Adrenal gland (tissue), 12 donors: ENCODE results near the gene FNDC4. TPM values are rescaled to one million over a fixed set of nuclear protein-coding genes. Genes with fewer than 3 reads are reported as not detected.

Source experiments
- DNase-seq, 7 donors: peaks; one replicate each; pipeline ENCODE4 v3.0.0-alpha.2; 2019 to 2020
- H3K27ac ChIP-seq, 5 donors: fragments of 200-600 bp; sonication (generic) in 4 of 5; 1 replicate in 3 of 5; 2 replicates in 2 of 5; pipeline versions ENCODE4 v1.5.1 to v1.8.0; 2016 to 2020; ENCODE audit warnings: mild to moderate bottlenecking in 1 of 5
- H3K27me3 ChIP-seq: fragments of 200-600 bp; 2 replicates; pipeline ENCODE4 v1.8.0; 2021
- H3K36me3 ChIP-seq, 2 donors: fragments of 200-600 bp; replicated peaks in 1 of 2; 1 replicate in 1 of 2; 2 replicates in 1 of 2; pipeline versions ENCODE4 v1.5.1 to v1.8.0; 2018 to 2022
- H3K4me1 ChIP-seq, 2 donors: fragments of 200-600 bp; replicated peaks in 1 of 2; 1 replicate in 1 of 2; 2 replicates in 1 of 2; pipeline versions ENCODE4 v1.5.1 to v1.8.0; 2018 to 2021
- H3K4me3 ChIP-seq, 4 donors: fragments of 200-600 bp; sonication (generic) in 3 of 4; one replicate each; pipeline ENCODE4 v1.5.1; 2016 to 2018
- H3K9me3 ChIP-seq, 3 donors: fragments of 200-600 bp; sonication (generic) in 1 of 3; replicated peaks in 1 of 3; 1 replicate in 2 of 3; 2 replicates in 1 of 3; pipeline versions ENCODE4 v1.5.1 to v1.8.0; 2016 to 2021
- CTCF ChIP-seq, 6 experiments: fragments of 450-650 bp in 4 of 6; fragments of 200-600 bp in 2 of 6; sonication (generic) in 1 of 6; IDR thresholded peaks; 1 replicate in 5 of 6; 2 replicates in 1 of 6; pipeline versions ENCODE4 v1.5.1 to v1.8.0; 2016 to 2021; ENCODE audit warnings: antibody characterized with exemption in 6 of 6, mild to moderate bottlenecking in 2 of 6, moderate library complexity in 1 of 6
- POLR2A ChIP-seq, 2 donors: fragments of 450-650 bp; IDR thresholded peaks; one replicate each; pipeline ENCODE4 v1.6.1; 2017; ENCODE audit warnings: antibody characterized with exemption in 2 of 2, mild to moderate bottlenecking in 2 of 2, moderate library complexity in 1 of 2
- WGBS, 4 donors: extraction: QIAGEN DNeasy Blood & Tissue Kit in 2 of 4; methylation state at CpG; one replicate each; pipeline versions ENCODE4 v1.1.5 to v1.1.7; 2013 to 2017; 5-methylcytosine and 5-hydroxymethylcytosine counted together
- intact Hi-C, 2 donors: fragments of 100-400 bp; cut with DNase I; formaldehyde crosslinking; loops; one replicate each; pipeline versions ENCODE4 v1.14.1 to v1.15.0; 2022 to 2023
- polyA plus RNA-seq, 3 donors: library from polyadenylated mRNA; stranded (reverse); fragments of 200-250 nt in 2 of 3; fragments of 350-450 nt in 1 of 3; fragmentation: Illumina TruSeq in 1 of 3; extraction: RNeasy Lipid Tissue Mini Kit (QIAGEN cat#74804) in 1 of 3; gene quantifications; one replicate each; pipeline ENCODE4 v1.2.3, GENCODE V29; 2013 to 2014
- total RNA-seq, 9 donors: library from RNA; depleted of rRNA in 4 of 9; stranded (reverse); fragments of >200 nt in 4 of 9; fragments of 120-200 nt in 1 of 9; fragmentation: NEBNext Ultra II Directional in 1 of 9; extraction: Animal tissue kit (Norgen Biotek cat#: 25700) in 1 of 9; gene quantifications; one replicate each; pipeline versions ENCODE4 v1.1.0 to v1.2.4, GENCODE V29; 2013 to 2023
- donor health status: healthy with polysubstance abuse.
- donor health status: Bipolar disorder and iron deficiency.
- donor health status: DM: yes; HTN: yes; CAD: no.
- donor health status: DM: no; HTN: no; CAD: no.
- donor health status: DM: no; HTN: no; CAD: no.
- donor health status: DM: yes; HTN: yes; CAD: no.

Gene FNDC4
- total and polyA plus RNA-seq, 12 donors = 35.3 to 331 (median 115) TPM

- Histone ChIP-seq H3K4me3 (peak overlapping the region in 3 of 4 donors; percentile 44 to 68 (median 64)), H3K9me3 (no peaks in the 10 kb centered on the region), H3K4me1 (peaks cover 11 to 23% of the 10 kb centered on the region in 2 donors), H3K27ac (peak overlapping the region in 2 of 5 donors; percentile 71 to 96), H3K36me3 (peaks cover 0 to 19% of the 10 kb centered on the region in 2 donors), H3K27me3 (no peaks in the 10 kb centered on the region)
- peak in 1 of 7 donors; percentile 12 for DNase-seq
- WGBS, 4 donors = 1 to 7% (median 4%) methylated on average over 11 of the region's 11 CpGs
- intact Hi-C loops = loop anchor here in 1 of 2 donors (10.0 kb wide), 1 partner anchor 146 kb away; no protein-coding TSS in a partner anchor
- no peak for TF ChIP-seq POLR2A (IDR thresholded peaks at IDR 0.05)
- TF ChIP-seq CTCF (IDR thresholded peaks at IDR 0.05) = peak in 1 of 6 experiments; percentile 7
Observed at GRCh38 chr2:27489118-27489497, 5.9 kb downstream of the FNDC4 start.

GRCh38 chr2:27485496-27485895 lies 9.5 kb downstream of the FNDC4 start:
- DNase-seq = no peak
- no peak overlapping the region for H3K4me3 ChIP-seq
- TF ChIP-seq POLR2A (IDR thresholded peaks at IDR 0.05) (no peak), CTCF (IDR thresholded peaks at IDR 0.05) (no peak)
- H3K27ac ChIP-seq = no peak overlapping the region
- no peaks in the 10 kb centered on the region for H3K27me3 ChIP-seq
- peaks cover 0 to 28% of the 10 kb centered on the region in 2 donors for H3K36me3 ChIP-seq
- peaks cover 5 to 19% of the 10 kb centered on the region in 2 donors for H3K4me1 ChIP-seq
- intact Hi-C loops = loop anchor here in 1 of 2 donors (10.0 kb wide), 1 partner anchor 149 kb away; no protein-coding TSS in a partner anchor
- 76 to 88% (median 78%) methylated on average over 3 of the region's 3 CpGs for WGBS, 4 donors
- no peaks in the 10 kb centered on the region for H3K9me3 ChIP-seq

GRCh38 chr2:27471961-27472360 lies 23.0 kb downstream of the FNDC4 start:
- peak overlapping the region in 1 of 5 donors; percentile 14 for H3K27ac ChIP-seq
- intact Hi-C loops = no loop called here
- no peaks in the 10 kb centered on the region for H3K9me3 ChIP-seq
- no peak for DNase-seq
- 93 to 98% (median 94%) methylated on average over 5 of the region's 5 CpGs for WGBS, 4 donors
- H3K4me1 ChIP-seq = no peaks in the 10 kb centered on the region
- H3K27me3 ChIP-seq = no peaks in the 10 kb centered on the region
- no peak overlapping the region for H3K4me3 ChIP-seq
- peaks cover 0 to 41% of the 10 kb centered on the region in 2 donors for H3K36me3 ChIP-seq
- no peak for TF ChIP-seq POLR2A (IDR thresholded peaks at IDR 0.05)

- DNase-seq = no peak
- no peak overlapping the region for H3K27ac ChIP-seq
- no peaks in the 10 kb centered on the region for H3K27me3 ChIP-seq
- H3K4me3 ChIP-seq = no peak overlapping the region
- peaks cover 0 to 8% of the 10 kb centered on the region in 2 donors for H3K36me3 ChIP-seq
- 95 to 98% (median 97%) methylated on average over 7 of the region's 7 CpGs for WGBS, 4 donors
- intact Hi-C loops = no loop called here
- H3K4me1 ChIP-seq = no peaks in the 10 kb centered on the region
- H3K9me3 ChIP-seq = no peaks in the 10 kb centered on the region
- TF ChIP-seq POLR2A (IDR thresholded peaks at IDR 0.05) = no peak
- TF ChIP-seq CTCF (IDR thresholded peaks at IDR 0.05) = no peak
Observed at GRCh38 chr2:27464443-27464842, 30.6 kb downstream of the FNDC4 start.

GRCh38 chr2:27461118-27461517 lies 33.9 kb downstream of the FNDC4 start:
- DNase-seq = no peak
- no peak overlapping the region for H3K27ac ChIP-seq
- H3K4me1 ChIP-seq = no peaks in the 10 kb centered on the region
- no peaks in the 10 kb centered on the region for H3K9me3 ChIP-seq
- H3K27me3 ChIP-seq = no peaks in the 10 kb centered on the region
- H3K4me3 ChIP-seq = no peak overlapping the region
- TF ChIP-seq CTCF (IDR thresholded peaks at IDR 0.05) (no peak), POLR2A (IDR thresholded peaks at IDR 0.05) (no peak)
- WGBS, 4 donors = 83 to 89% (median 85%) methylated on average over 5 to 8 of the region's 8 CpGs
- peaks cover 0 to 35% of the 10 kb centered on the region in 2 donors for H3K36me3 ChIP-seq
- intact Hi-C loops = no loop called here
